MM.1S (cell line): ENCODE results near the gene C14orf119.

Source experiments
- DNase-seq: peaks from one replicate; pipeline ENCODE4 v3.0.0-alpha.2; 2015
- H2AFZ ChIP-seq: fragments of 300-600 bp; sonication (generic); 2 replicates; pipeline ENCODE4 v1.6.0; 2016; ENCODE audit warnings: antibody characterized with exemption, low read length
- H3F3A ChIP-seq: fragments of 300-600 bp; sonication (generic); 2 replicates; pipeline ENCODE4 v1.6.1; 2016; ENCODE audit warnings: mild to moderate bottlenecking, antibody characterized with exemption, low read length, moderate library complexity, mixed read lengths; ENCODE audit not compliant: insufficient read depth
- H3K27ac ChIP-seq: fragments of 300-600 bp; sonication (generic); 2 replicates; pipeline ENCODE4 v1.5.1; 2016; ENCODE audit warnings: mild to moderate bottlenecking, low read length
- H3K27me3 ChIP-seq: fragments of 300-600 bp; sonication (generic); replicated peaks from 2 replicates; pipeline ENCODE4 v1.6.0; 2016; ENCODE audit warnings: low read length; ENCODE audit not compliant: insufficient read depth
- H3K36me3 ChIP-seq: fragments of 300-600 bp; sonication (generic); replicated peaks from 2 replicates; pipeline ENCODE4 v1.6.1; 2016; ENCODE audit warnings: mild to moderate bottlenecking, low read length, mixed read lengths; ENCODE audit not compliant: insufficient read depth
- H3K4me1 ChIP-seq: fragments of 300-600 bp; sonication (generic); 2 replicates; pipeline ENCODE4 v1.6.1; 2016; ENCODE audit warnings: low read length, mixed read lengths
- H3K4me2 ChIP-seq: fragments of 300-600 bp; sonication (generic); 2 replicates; pipeline ENCODE4 v1.6.0; 2016; ENCODE audit warnings: low read depth, low read length
- H3K4me3 ChIP-seq: fragments of 300-600 bp; sonication (generic); 2 replicates; pipeline ENCODE4 v1.5.1; 2016; ENCODE audit warnings: low read length, mixed read lengths
- H3K79me2 ChIP-seq: fragments of 300-600 bp; sonication (generic); 2 replicates; pipeline ENCODE4 v1.6.1; 2016; ENCODE audit warnings: mixed run types, low read length, mixed read lengths
- H3K9ac ChIP-seq: fragments of 300-600 bp; sonication (generic); 2 replicates; pipeline ENCODE4 v1.6.1; 2016; ENCODE audit warnings: low read length, mixed read lengths
- H3K9me2 ChIP-seq: fragments of 300-600 bp; sonication (generic); replicated peaks from 2 replicates; pipeline ENCODE4 v1.6.1; 2016; ENCODE audit warnings: mild to moderate bottlenecking, low read length, mixed read lengths; ENCODE audit not compliant: insufficient read depth
- H3K9me3 ChIP-seq: fragments of 300-600 bp; sonication (generic); replicated peaks from 2 replicates; pipeline ENCODE4 v1.6.1; 2016; ENCODE audit warnings: mild to moderate bottlenecking, low read length, mixed read lengths; ENCODE audit not compliant: insufficient read depth
- H4K20me1 ChIP-seq: fragments of 300-600 bp; sonication (generic); 2 replicates; pipeline ENCODE4 v1.6.1; 2016; ENCODE audit warnings: mild to moderate bottlenecking, low read length, moderate library complexity, mixed read lengths; ENCODE audit not compliant: insufficient read depth
- CTCF ChIP-seq: fragments of 300-600 bp; sonication (generic); IDR thresholded peaks from 2 replicates; pipeline ENCODE4 v1.5.1; 2016; ENCODE audit warnings: antibody characterized with exemption, low read length, mixed read lengths
- EZH2 ChIP-seq: fragments of 300-600 bp; sonication (generic); optimal IDR thresholded peaks from 2 replicates; pipeline ENCODE3; 2017; ENCODE audit warnings: low read depth, mild to moderate bottlenecking, antibody characterized with exemption, low read length, mixed read lengths
- EZH2phosphoT487 ChIP-seq: fragments of 300-600 bp; sonication (generic); IDR thresholded peaks from 2 replicates; pipeline ENCODE4 v1.6.1; 2018; ENCODE audit warnings: antibody characterized with exemption, low read length

The C14orf119 gene

DNA sequence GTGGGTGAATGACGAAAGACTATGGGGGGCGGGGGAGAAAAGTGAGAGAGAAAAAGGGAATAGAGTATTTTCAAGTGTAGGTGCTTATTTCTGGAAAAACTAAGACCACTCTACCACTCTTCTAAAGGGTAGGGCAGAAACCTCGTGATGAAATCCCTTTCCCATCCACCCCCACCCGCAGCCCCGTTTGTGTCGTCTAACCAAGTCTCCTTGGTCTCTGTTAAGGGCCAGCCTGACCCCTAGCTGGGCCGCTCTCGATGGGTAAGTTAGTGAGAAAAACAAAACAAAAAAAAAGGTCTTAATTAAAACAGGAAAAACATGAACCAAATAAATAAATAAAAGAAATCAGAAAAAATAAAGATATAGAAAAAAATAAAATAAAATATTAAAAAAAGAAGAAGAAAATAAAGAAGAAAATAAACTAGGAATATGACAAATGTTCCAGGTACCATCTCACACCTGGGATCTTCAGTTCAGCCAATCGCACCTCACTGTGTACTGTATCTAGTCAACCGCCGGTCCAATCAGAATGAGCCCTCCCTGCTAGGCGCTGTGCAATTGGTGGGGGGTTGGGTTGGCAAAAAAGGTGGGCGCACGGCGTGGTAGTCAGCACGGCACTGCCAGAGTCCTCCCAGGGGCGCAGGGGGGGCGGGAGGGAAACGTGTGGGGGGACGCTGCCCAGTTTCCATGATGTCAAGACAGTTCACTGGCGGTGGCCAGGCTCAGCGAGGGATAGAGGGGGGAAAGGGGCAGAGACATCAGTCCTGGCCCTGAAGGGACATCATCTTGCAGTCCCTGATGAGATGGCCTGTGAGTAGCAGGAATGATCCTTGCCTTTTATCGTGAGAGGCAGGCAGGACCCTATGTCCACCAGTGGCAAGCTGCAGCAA is 28.2 kb upstream of the C14orf119 start:
- no peaks in the 10 kb centered on the region for H3F3A ChIP-seq
- no peaks in the 10 kb centered on the region for H3K9me2 ChIP-seq
- H3K9me3 ChIP-seq, result no peaks in the 10 kb centered on the region
- no peaks in the 10 kb centered on the region for H4K20me1 ChIP-seq
- H3K9ac ChIP-seq, result no peak overlapping the region
- H3K36me3 ChIP-seq, result no peaks in the 10 kb centered on the region
- no peak for DNase-seq
- TF ChIP-seq EZH2, result no peak
- TF ChIP-seq CTCF, result no peak
- TF ChIP-seq EZH2phosphoT487, result no peak
- peaks cover 26% of the 10 kb centered on the region for H3K79me2 ChIP-seq
- H3K4me3 ChIP-seq, result no peak overlapping the region
- H3K27ac ChIP-seq, result no peak overlapping the region
- no peak overlapping the region for H3K4me2 ChIP-seq
- peaks cover 6% of the 10 kb centered on the region; the same call in 1 of the 2 replicates for H3K4me1 ChIP-seq
- H2AFZ ChIP-seq, result no peak overlapping the region
- H3K27me3 ChIP-seq, result no peaks in the 10 kb centered on the region

DNA sequence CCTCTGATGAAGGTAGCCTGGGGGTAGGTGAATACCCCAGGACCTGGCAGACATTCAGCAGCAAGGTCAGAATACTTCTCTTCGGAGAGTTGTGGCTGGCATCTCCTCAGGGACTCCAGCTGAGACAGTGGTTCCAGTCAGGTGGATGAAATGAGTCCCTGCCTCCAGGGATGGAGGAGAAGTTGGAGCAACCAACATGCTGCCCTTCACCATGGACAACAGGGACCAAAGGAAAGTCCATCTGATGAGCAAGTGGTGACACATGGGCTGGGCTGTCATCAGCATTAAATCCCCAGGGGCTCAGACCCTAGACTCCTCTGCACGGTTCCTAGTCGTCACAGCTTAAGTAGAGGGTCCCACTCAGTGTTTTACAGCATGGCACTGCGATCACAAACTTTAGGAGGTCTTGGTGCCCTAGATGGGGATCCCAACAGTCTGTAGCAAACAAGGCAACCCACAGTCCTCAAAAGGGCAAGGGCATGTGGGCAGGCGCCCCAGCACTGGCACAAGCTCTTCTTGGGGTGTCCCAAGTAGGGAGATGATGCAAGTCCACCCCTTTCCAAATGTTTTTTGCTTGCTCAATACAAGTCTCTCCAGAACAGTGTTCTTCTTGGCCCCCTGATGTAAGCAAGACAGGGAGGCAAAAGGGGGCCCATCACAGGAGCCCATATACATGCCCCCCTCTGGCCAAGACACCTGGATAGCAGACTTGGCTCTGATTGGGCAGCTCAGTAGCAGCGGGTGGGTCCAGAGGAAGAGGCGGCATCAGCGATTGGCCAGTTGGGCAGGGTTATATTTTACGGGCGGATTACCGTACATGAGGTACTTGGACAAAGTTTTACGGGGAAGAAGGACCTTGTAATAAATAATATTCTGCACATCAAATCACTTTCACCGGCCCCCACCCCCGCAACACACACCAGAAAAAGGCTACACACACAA is 27.2 kb upstream of the C14orf119 start:
- Histone ChIP-seq H3K9me2 (no peaks in the 10 kb centered on the region), H3K9me3 (no peaks in the 10 kb centered on the region), H3K9ac (no peak overlapping the region), H3K36me3 (no peaks in the 10 kb centered on the region), H2AFZ (no peak overlapping the region), H3F3A (no peaks in the 10 kb centered on the region), H3K4me1 (peaks cover 7% of the 10 kb centered on the region; the same call in 1 of the 2 replicates), H4K20me1 (no peaks in the 10 kb centered on the region), H3K4me3 (no peak overlapping the region), H3K79me2 (peaks cover 26% of the 10 kb centered on the region), H3K27me3 (no peaks in the 10 kb centered on the region), H3K27ac (no peak overlapping the region), H3K4me2 (no peak overlapping the region)
- no peak for DNase-seq
- TF ChIP-seq EZH2, result no peak

DNA sequence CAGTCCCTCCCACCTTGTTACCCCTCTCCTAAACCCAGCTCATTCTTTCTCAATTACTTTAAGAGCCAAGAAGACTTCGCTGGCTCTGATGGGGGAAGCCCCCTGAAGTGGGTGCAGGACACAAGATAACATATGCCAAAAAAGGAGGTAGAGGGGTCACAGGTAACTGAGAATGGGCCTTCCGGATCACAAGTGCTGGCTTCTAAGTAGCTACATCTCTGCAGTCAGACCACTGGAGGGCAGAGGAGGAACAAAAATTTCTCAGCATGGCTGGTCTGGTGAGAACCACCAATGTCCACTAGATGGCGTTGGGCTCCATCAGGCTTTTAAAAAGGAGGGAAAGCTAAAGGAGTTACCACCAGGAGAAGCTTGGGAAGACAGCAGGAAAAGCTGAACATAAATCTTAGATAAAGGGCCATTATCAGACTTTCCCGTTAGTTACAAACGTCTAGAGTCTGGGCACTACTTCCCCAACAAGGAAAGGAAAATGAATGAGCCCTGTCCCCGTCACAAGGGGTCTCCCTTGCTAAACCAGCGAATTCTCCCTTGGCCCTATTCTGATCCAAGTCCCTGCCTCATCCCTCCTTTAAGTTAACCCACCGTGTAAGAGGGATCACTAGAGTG is 26.4 kb upstream of the C14orf119 start:
- Histone ChIP-seq H3K79me2 (peaks cover 26% of the 10 kb centered on the region), H3K9me3 (no peaks in the 10 kb centered on the region), H3K4me3 (no peak overlapping the region), H3K9ac (no peak overlapping the region), H3K36me3 (no peaks in the 10 kb centered on the region), H2AFZ (no peak overlapping the region), H3K27ac (no peak overlapping the region), H3K4me1 (peaks cover 7% of the 10 kb centered on the region; the same call in 1 of the 2 replicates), H3K9me2 (no peaks in the 10 kb centered on the region), H4K20me1 (no peaks in the 10 kb centered on the region), H3K4me2 (no peak overlapping the region), H3F3A (no peaks in the 10 kb centered on the region), H3K27me3 (no peaks in the 10 kb centered on the region)
- no peak for TF ChIP-seq EZH2phosphoT487
- peak; percentile 88 for TF ChIP-seq CTCF
- no peak for TF ChIP-seq EZH2
- peak; percentile 72 for DNase-seq
